Spinal cord (tissue), 10 donors: ENCODE measurements around the gene PRKCB. TPM values are rescaled to one million over a fixed set of nuclear protein-coding genes. Genes with fewer than 3 reads are reported as not detected.

Experiments used
- DNase-seq, 6 donors: peaks; one replicate each; pipeline versions ENCODE4 v3.0.0 to v3.0.0-alpha.2; 2013 to 2015; ENCODE audit warnings: low spot score in 6 of 6, low read depth in 4 of 6
- H3K27ac ChIP-seq: one replicate; pipeline ENCODE4 v1.5.1; 2013; ENCODE audit warnings: low read depth, low read length, control low read depth
- H3K27me3 ChIP-seq: one replicate; pipeline ENCODE4 v1.6.1; 2013; ENCODE audit warnings: low read length; ENCODE audit not compliant: control insufficient read depth, insufficient read depth
- H3K36me3 ChIP-seq: one replicate; pipeline ENCODE4 v1.6.1; 2013; ENCODE audit warnings: low read length; ENCODE audit not compliant: control insufficient read depth, insufficient read depth
- H3K4me1 ChIP-seq: one replicate; pipeline ENCODE4 v1.6.1; 2013; ENCODE audit warnings: low read length; ENCODE audit not compliant: control insufficient read depth, insufficient read depth
- H3K4me3 ChIP-seq: one replicate; pipeline ENCODE4 v1.5.1; 2013; ENCODE audit warnings: low read depth, low read length, control low read depth
- H3K9me3 ChIP-seq: one replicate; pipeline ENCODE4 v1.6.1; 2013; ENCODE audit warnings: low read length; ENCODE audit not compliant: control insufficient read depth, insufficient read depth
- WGBS: methylation state at CpG from one replicate; pipeline ENCODE4 v1.1.5; 2013; ENCODE audit warnings: missing lambda C conversion rate; ENCODE audit not compliant: insufficient coverage; 5-methylcytosine and 5-hydroxymethylcytosine counted together
- polyA plus RNA-seq, 2 donors: library from polyadenylated mRNA; unstranded; fragments of 120-200 nt; gene quantifications; one replicate each; pipeline ENCODE4 v1.2.1, GENCODE V29; 2013; ENCODE audit not compliant: insufficient read length in 2 of 2
- total RNA-seq, 2 donors: library from RNA; depleted of rRNA in 1 of 2; stranded (reverse); fragments of 120-200 nt in 1 of 2; fragments of >200 nt in 1 of 2; gene quantifications; one replicate each; pipeline versions ENCODE4 v1.2.3 to v1.2.4, GENCODE V29; 2013 to 2014
- donor health status: healthy.

PRKCB gene
- total and polyA plus RNA-seq, 4 donors, result 50.7 to 118 (median 87.9) TPM

- no peak overlapping the region for H3K4me3 ChIP-seq
- no peaks in the 10 kb centered on the region for H3K36me3 ChIP-seq
- DNase-seq, result no peak
- H3K27ac ChIP-seq, result no peak overlapping the region
- H3K4me1 ChIP-seq, result no peaks in the 10 kb centered on the region
- no peaks in the 10 kb centered on the region for H3K9me3 ChIP-seq
- no peaks in the 10 kb centered on the region for H3K27me3 ChIP-seq
- 100% methylated on average over 1 of the region's 3 CpGs for WGBS
Measured at GRCh38 chr16:23847251-23847650, 11.5 kb downstream of the PRKCB start.

- Histone ChIP-seq H3K27me3 (no peaks in the 10 kb centered on the region), H3K9me3 (no peaks in the 10 kb centered on the region), H3K4me3 (no peak overlapping the region), H3K36me3 (no peaks in the 10 kb centered on the region), H3K27ac (no peak overlapping the region), H3K4me1 (no peaks in the 10 kb centered on the region)
- DNase-seq, result no peak
- WGBS, result 86% methylated on average over 3 of the region's 3 CpGs
Measured at GRCh38 chr16:23847948-23848347, 12.2 kb downstream of the PRKCB start.

DNA sequence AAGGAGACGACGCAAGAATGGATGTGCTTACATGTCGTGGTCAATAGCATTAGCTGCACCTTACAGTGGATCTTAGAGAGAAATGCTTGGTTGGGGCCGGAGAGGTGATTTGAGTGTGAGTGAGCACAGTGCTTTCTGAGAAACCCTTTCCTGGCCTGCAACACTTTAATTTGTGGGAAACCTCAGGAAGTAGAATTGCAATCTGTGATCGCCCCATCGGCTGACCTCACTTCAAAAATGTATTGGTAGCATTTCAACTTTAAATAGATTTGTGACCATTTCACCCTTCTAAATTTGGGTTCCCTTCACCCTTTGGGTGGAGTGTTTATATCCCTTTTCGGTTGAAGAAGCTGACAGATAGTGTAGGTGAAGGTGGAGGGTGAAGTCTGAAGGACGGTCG lies 13.2 kb downstream of the PRKCB start:
- no peaks in the 10 kb centered on the region for H3K4me1 ChIP-seq
- no peaks in the 10 kb centered on the region for H3K27me3 ChIP-seq
- no peak overlapping the region for H3K27ac ChIP-seq
- H3K36me3 ChIP-seq, result no peaks in the 10 kb centered on the region
- no peaks in the 10 kb centered on the region for H3K9me3 ChIP-seq
- no peak overlapping the region for H3K4me3 ChIP-seq
- DNase-seq, result no peak
- 52% methylated on average over 4 of the region's 9 CpGs for WGBS

DNA sequence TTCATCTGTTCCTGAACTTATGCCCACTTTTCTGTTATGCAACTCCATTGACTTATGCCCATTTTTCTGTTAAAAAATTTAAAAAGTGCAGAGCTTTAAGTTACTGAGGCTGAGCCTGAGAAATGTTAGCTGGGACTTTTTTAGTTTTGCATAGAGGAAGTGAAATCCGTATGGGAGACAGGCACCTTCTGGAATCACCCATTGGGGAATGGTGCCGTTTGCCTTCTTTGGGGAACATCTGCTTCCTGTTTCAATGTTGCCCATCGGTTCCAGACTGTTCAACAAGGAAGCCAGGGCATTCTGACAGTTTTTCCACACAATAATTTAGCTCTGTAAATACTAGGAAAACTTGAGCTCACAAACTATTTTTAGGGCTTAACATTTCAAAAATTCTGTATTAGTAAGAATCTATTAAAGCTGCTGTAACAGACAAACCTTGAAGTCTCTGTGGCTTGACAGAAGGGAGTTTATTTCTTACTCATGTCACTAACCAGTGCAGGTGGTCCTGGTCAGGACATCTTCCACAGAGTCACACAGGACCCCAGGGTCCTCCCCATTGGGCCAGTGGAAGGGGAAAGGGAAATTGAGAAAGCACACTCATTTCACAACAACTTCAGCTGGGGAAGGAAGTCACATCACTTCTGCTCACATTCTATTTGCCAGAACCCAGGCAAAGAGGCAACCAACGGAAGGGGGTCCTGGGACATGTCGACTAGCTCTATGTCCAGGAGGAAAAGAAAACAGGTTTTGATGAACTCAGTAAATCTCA lies 17.2 kb downstream of the PRKCB start:
- no peaks in the 10 kb centered on the region for H3K4me1 ChIP-seq
- peak in 1 of 6 donors; percentile 17 for DNase-seq
- H3K27me3 ChIP-seq, result no peaks in the 10 kb centered on the region
- no peaks in the 10 kb centered on the region for H3K36me3 ChIP-seq
- WGBS, result 88% methylated on average over 4 of the region's 5 CpGs
- no peak overlapping the region for H3K27ac ChIP-seq
- H3K4me3 ChIP-seq, result no peak overlapping the region
- H3K9me3 ChIP-seq, result no peaks in the 10 kb centered on the region

DNA sequence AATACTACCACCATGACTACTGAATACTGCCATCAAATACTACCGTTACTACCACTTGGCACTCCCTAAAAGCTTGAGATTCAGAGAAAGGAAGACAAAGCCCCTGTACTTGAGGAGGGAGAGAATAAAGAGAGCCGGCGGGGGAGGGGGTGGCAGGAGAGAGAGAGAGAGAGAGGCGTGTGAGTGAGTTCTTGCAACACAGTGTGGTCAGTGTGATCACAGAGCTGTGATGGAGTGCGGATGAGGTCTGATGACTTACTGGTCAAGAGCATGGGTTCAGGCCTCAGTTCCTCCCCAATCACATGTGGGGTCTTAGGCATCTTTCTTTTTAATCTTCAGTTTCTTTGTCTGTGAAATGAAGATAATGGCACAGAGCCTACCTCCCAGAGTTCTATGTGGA lies 19.2 kb downstream of the PRKCB start:
- 62% methylated on average over 4 of the region's 5 CpGs for WGBS
- H3K27me3 ChIP-seq, result no peaks in the 10 kb centered on the region
- H3K27ac ChIP-seq, result no peak overlapping the region
- H3K4me3 ChIP-seq, result no peak overlapping the region
- no peak for DNase-seq
- H3K36me3 ChIP-seq, result no peaks in the 10 kb centered on the region
- no peaks in the 10 kb centered on the region for H3K9me3 ChIP-seq
- no peaks in the 10 kb centered on the region for H3K4me1 ChIP-seq

GRCh38 chr16:23856251-23856709 lies 20.5 kb downstream of the PRKCB start:
- Histone ChIP-seq H3K4me1 (no peaks in the 10 kb centered on the region), H3K27ac (no peak overlapping the region), H3K9me3 (no peaks in the 10 kb centered on the region), H3K4me3 (no peak overlapping the region), H3K27me3 (no peaks in the 10 kb centered on the region), H3K36me3 (no peaks in the 10 kb centered on the region)
- no peak for DNase-seq
- no CpG with 5 or more reads among the region's 2 CpGs for WGBS

GRCh38 chr16:23857256-23857880 lies 21.6 kb downstream of the PRKCB start:
- H3K9me3 ChIP-seq, result no peaks in the 10 kb centered on the region
- peak in 1 of 6 donors; percentile 29 for DNase-seq
- H3K36me3 ChIP-seq, result no peaks in the 10 kb centered on the region
- 43% methylated on average over 10 of the region's 11 CpGs for WGBS
- no peak overlapping the region for H3K4me3 ChIP-seq
- no peaks in the 10 kb centered on the region for H3K27me3 ChIP-seq
- no peaks in the 10 kb centered on the region for H3K4me1 ChIP-seq
- H3K27ac ChIP-seq, result no peak overlapping the region

- H3K27me3 ChIP-seq, result no peaks in the 10 kb centered on the region
- no peaks in the 10 kb centered on the region for H3K36me3 ChIP-seq
- H3K4me1 ChIP-seq, result no peaks in the 10 kb centered on the region
- DNase-seq, result no peak
- no peaks in the 10 kb centered on the region for H3K9me3 ChIP-seq
- H3K4me3 ChIP-seq, result no peak overlapping the region
- WGBS, result no CpG with 5 or more reads among the region's 1 CpG
- no peak overlapping the region for H3K27ac ChIP-seq
Measured at GRCh38 chr16:23857881-23858269, 22.1 kb downstream of the PRKCB start.

GRCh38 chr16:23858542-23858941 lies 22.8 kb downstream of the PRKCB start:
- peak in 1 of 6 donors; percentile 53 for DNase-seq
- no peaks in the 10 kb centered on the region for H3K9me3 ChIP-seq
- no peaks in the 10 kb centered on the region for H3K27me3 ChIP-seq
- no peak overlapping the region for H3K4me3 ChIP-seq
- no peaks in the 10 kb centered on the region for H3K36me3 ChIP-seq
- H3K4me1 ChIP-seq, result no peaks in the 10 kb centered on the region
- H3K27ac ChIP-seq, result no peak overlapping the region
- WGBS, result 60% methylated on average over 1 of the region's 1 CpG
